ENCODE data around the gene KLF9. TPM values are rescaled to one million over a fixed set of nuclear protein-coding genes. Genes with fewer than 3 reads are reported as not detected.
"Not testable (repeated sequence)": the region's sequence is repeated elsewhere in the genome, so short reads cannot be mapped to it uniquely, and the experiment has no call there.

Gene KLF9
- total RNA-seq, 4 donors from 2014 or later, result 71.5 to 198 (median 104) TPM

GRCh38 chr9:70402213-70402612 is 12.2 kb downstream of the KLF9 start:
- intact Hi-C loops (cut with DNase I; ENCODE audit: low total_unique reads), result no loop called here
- 35 to 39% methylated on average over 1 of the region's 1 CpG for WGBS, 2 donors
- H3K4me3 ChIP-seq (ENCODE audit: low read depth, poor library complexity, severe bottlenecking), result no peak overlapping the region
- TF ChIP-seq POLR2A (IDR thresholded peaks at IDR 0.05), result no peak
- no peak for TF ChIP-seq CTCF (IDR thresholded peaks at IDR 0.05)
- DNase-seq (ENCODE audit: low spot score in 2 of 2), result no peak

- 95 to 96% methylated on average over 6 of the region's 6 CpGs for WGBS, 2 donors
- intact Hi-C loops (cut with DNase I; ENCODE audit: low total_unique reads); H3K4me3 ChIP-seq (ENCODE audit: low read depth, poor library complexity, severe bottlenecking): not testable (repeated sequence)
- peak in 1 of 2 donors; percentile 5 for DNase-seq (ENCODE audit: low spot score in 2 of 2)
Measured at GRCh38 chr9:70401241-70401640, 13.2 kb downstream of the KLF9 start.

GRCh38 chr9:70400107-70400892 is 14.2 kb downstream of the KLF9 start:
- WGBS, 2 donors, result 80 to 85% methylated on average over 5 of the region's 5 CpGs
- intact Hi-C loops (cut with DNase I; ENCODE audit: low total_unique reads), result no loop called here
- no peak for TF ChIP-seq CTCF (IDR thresholded peaks at IDR 0.05)
- TF ChIP-seq POLR2A (IDR thresholded peaks at IDR 0.05), result no peak
- no peak overlapping the region for H3K4me3 ChIP-seq (ENCODE audit: low read depth, poor library complexity, severe bottlenecking)
- DNase-seq (ENCODE audit: low spot score in 2 of 2), result peak; percentile 13 to 81

- TF ChIP-seq CTCF (IDR thresholded peaks at IDR 0.05) (no peak), POLR2A (IDR thresholded peaks at IDR 0.05) (no peak)
- intact Hi-C loops (cut with DNase I; ENCODE audit: low total_unique reads), result no loop called here
- no peak overlapping the region for H3K4me3 ChIP-seq (ENCODE audit: low read depth, poor library complexity, severe bottlenecking)
- DNase-seq (ENCODE audit: low spot score in 2 of 2), result no peak
Measured at GRCh38 chr9:70399141-70399540, 15.3 kb downstream of the KLF9 start.

GRCh38 chr9:70398145-70398556 is 16.3 kb downstream of the KLF9 start:
- DNase-seq (ENCODE audit: low spot score in 2 of 2), result peak in 1 of 2 donors; percentile 15
- intact Hi-C loops (cut with DNase I; ENCODE audit: low total_unique reads), result no loop called here
- TF ChIP-seq POLR2A (IDR thresholded peaks at IDR 0.05) (no peak), CTCF (IDR thresholded peaks at IDR 0.05) (no peak)
- no peak overlapping the region for H3K4me3 ChIP-seq (ENCODE audit: low read depth, poor library complexity, severe bottlenecking)
- 41 to 43% methylated on average over 4 of the region's 4 CpGs for WGBS, 2 donors

GRCh38 chr9:70395652-70396051 is 18.8 kb downstream of the KLF9 start:
- WGBS, 2 donors, result 76 to 80% methylated on average over 6 of the region's 6 CpGs
- DNase-seq (ENCODE audit: low spot score in 2 of 2), result no peak
- TF ChIP-seq POLR2A (IDR thresholded peaks at IDR 0.05) (no peak), CTCF (IDR thresholded peaks at IDR 0.05) (no peak)
- H3K4me3 ChIP-seq (ENCODE audit: low read depth, poor library complexity, severe bottlenecking), result no peak overlapping the region
- intact Hi-C loops (cut with DNase I; ENCODE audit: low total_unique reads), result no loop called here

All from lower leg skin (tissue), 4 donors.